Dedifferentiated amniotic fluid mesenchymal stem cell (primary cell): ENCODE measurements around the gene FCHO1.
A peak's percentile ranks its signal among the peaks of the same experiment; 100 is the strongest.
"Not testable (repeated sequence)": the region's sequence is repeated elsewhere in the genome, so short reads cannot be mapped to it uniquely, and the experiment has no call there.

Source experiments
- DNase-seq: peaks from one replicate; pipeline ENCODE4 v3.0.0-alpha.2; 2016; ENCODE audit errors: extremely low spot score

The FCHO1 gene

DNA sequence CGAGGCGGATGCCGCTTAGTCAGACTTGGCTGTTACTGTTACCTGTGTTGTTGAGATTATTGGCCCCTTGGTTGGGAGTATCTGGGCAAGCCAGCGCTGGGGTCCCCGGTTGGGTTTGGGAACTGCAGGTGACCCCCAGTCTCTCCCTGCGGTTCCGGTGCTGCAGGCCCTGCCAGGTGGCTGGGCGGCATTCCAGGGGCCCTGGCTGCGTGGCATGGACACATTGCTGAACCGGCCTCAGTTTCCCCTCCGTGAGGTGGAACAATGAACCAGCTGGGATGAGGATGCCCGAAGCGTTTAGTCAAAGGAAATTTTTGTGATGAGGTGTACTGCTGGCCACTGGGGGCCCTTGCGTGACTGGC is 44.2 kb downstream of the FCHO1 start:
- DNase-seq = peak; percentile 9

- peak; percentile 3 for DNase-seq
These were observed 44.9 kb downstream of the FCHO1 start for GRCh38 chr19:17796013-17796837.

DNA sequence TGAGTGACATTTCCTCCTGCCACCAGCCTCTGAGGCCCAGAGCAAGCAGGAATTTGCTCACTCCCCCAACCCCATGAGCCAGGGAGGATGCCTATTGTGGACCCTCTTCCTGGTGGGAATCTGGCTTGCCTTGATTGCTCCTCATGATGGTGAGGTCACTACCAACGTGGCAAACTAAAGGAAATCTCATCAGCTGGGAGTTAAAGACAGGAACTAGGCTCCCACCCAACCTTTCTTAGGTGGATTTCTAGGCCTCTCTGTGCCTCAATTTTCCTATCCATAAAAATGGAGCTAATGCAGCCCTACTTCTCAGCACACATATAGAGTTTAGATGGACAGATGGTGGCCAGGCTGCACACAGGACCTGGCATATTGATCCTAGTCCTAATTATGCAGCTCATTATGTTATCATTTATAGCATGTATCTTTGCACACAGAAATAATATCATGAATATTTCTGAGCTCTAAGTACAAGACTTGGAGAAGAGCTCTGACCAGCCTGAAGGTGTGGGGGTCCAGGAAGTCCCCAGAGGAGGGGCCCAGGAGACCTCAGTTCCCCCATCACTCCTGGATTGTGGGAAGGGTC is 45.7 kb downstream of the FCHO1 start:
- DNase-seq = no peak

- no peak for DNase-seq
These were observed 46.3 kb downstream of the FCHO1 start for GRCh38 chr19:17797424-17798201.

GRCh38 chr19:17798599-17798998 is 47.3 kb downstream of the FCHO1 start:
- not testable (repeated sequence) for DNase-seq

DNA sequence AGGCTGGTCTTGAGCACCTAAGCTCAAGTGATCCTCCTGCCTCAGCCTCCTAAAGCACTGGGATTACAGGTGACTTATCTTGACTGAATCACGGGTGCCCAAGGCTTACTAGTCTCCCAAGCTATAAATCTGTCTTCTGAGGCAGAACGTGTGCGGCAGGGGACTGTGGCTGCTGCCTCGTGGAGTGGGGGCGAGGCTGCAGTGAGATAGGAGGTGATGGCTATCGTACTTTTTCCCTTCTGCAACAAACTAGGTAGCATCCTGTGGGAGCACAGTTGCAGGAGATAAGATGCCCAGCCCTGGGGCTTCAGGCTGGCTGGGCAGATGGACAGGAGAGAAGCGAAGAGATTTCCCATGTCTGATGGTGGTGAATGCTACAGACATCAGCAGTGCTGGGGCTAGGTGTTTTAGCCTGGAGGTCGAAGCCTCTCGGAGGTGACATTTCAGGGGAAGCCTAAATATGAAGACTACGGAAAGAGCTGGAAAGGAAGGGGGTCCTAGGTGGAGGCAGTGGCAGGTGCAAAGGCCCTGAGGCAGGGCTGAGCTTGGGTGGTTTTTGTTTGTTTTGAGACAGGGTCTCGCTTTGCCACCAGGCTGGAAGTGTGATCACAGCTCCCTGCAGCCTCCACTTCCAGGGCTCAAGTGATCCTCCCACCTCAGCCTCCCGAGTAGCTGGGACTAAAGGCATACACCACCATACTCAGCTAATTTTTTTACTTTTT is 51.0 kb downstream of the FCHO1 start:
- DNase-seq = no peak

- no peak for DNase-seq
These were observed 52.1 kb downstream of the FCHO1 start for GRCh38 chr19:17803264-17803896.

DNA sequence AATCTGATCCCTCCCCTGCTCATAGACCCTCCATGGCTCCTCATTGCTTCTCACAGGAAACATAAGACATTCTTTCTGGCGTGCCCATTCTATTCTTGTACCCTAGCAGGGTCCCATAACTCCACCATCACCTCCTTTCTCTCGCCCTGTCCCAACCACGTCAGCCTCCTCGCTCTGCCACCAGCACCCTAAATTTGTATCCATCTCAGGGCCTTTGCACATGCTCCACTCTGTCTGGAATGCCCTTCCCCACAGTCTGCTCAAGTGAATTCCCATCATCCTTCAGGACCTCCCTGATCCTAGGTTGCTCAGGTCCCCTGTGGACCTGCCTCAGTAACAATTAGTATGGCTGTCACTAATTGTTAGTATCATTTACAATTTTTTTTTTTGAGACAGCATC is 54.1 kb downstream of the FCHO1 start:
- no peak for DNase-seq

GRCh38 chr19:17806945-17807344 is 55.7 kb downstream of the FCHO1 start:
- no peak for DNase-seq

GRCh38 chr19:17807731-17808316 is 56.5 kb downstream of the FCHO1 start:
- no peak for DNase-seq

DNA sequence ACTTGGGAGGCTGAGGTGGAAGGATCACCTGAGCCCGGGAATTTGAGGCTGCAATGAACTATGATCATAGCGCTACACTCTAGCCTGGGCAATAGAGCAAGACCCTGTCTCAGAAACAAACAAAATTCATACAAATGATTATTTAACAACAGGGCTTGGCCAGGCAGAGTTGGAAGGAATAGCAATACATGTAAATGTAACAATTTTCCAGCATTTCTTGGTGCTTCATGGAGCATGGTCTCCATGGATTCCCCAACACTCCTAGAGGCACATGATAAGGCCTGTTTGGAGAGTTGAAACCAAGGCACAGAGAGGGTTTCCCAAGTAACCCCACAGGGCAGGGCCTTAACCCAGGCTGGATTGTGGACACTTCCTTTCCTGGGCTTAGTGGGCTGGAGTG is 59.8 kb downstream of the FCHO1 start:
- no peak for DNase-seq

DNA sequence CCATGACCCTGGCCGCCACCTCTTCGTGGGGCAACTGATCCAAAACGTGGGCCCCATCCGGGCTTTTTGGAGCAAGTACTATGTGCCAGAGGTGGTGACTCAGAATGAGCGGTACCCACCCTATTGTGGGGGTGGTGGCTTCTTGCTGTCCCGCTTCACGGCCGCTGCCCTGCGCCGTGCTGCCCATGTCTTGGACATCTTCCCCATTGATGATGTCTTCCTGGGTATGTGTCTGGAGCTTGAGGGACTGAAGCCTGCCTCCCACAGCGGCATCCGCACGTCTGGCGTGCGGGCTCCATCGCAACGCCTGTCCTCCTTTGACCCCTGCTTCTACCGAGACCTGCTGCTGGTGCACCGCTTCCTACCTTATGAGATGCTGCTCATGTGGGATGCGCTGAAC is 60.4 kb downstream of the FCHO1 start:
- DNase-seq = no peak

GRCh38 chr19:17812099-17812498 is 60.8 kb downstream of the FCHO1 start:
- DNase-seq = no peak

DNA sequence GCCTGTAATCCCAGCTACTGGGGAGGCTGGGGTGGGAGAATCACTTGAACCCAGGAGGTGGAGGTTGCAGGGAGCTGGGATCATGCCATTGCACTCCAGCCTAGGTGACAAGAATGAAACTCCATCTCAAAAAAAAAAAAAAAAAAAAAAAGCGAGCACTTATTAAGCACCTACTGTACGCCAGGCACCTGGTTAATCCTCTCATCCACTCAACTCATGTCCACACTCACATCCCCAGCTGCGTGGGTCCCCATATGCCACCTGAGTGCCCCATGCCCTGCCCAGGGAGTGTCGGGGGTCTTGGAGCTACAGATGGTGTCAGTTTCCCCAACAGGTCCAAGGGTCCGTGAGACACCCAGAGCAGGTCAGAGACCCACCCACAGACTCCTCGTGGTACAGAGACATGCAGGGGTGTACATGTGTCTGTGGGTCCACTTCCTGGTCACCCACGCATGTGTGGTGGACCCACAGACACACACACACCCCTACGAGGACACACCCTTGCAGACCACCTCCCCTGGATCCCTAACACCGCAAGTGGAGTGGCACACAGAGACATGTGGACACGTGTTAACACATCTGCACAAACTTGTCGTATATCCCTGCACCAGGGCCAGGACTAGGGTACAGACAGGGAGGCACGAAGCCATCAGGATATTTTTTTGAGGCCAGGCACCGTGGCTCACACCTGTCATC is 66.5 kb downstream of the FCHO1 start:
- DNase-seq = no peak

DNA sequence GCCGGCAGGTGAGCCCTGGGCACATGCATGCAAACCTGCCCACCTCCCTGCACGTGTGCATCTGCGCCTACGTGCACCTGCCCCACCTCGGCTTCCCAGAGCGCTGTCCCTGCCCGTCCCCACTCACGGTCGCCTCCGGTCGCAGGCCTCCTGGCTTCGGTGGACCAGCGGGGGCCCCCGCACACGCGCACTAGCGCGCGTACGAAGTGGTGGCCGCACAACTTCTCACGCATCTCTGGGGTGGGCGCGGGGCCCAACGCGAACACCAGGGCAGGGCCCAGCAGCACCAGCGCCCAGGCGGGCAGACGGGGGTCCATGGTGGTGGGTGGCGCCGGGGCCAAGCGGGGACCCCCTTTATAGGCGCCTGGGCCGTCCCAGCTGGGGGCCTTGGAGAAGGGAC is 69.9 kb downstream of the FCHO1 start, which contains the start of gene INSL3:
Gene INSL3 (minus strand): TSS at position 330 of the 400 bp plus-strand sequence. CDS start 13 bp downstream, at position 317.
- DNase-seq = no peak

- no peak for DNase-seq
These were observed 73.1 kb downstream of the FCHO1 start for GRCh38 chr19:17824339-17824738.

GRCh38 chr19:17826508-17827056 is 75.3 kb downstream of the FCHO1 start:
- no peak for DNase-seq

GRCh38 chr19:17829855-17830566 is 78.7 kb downstream of the FCHO1 start:
- no peak for DNase-seq

DNA sequence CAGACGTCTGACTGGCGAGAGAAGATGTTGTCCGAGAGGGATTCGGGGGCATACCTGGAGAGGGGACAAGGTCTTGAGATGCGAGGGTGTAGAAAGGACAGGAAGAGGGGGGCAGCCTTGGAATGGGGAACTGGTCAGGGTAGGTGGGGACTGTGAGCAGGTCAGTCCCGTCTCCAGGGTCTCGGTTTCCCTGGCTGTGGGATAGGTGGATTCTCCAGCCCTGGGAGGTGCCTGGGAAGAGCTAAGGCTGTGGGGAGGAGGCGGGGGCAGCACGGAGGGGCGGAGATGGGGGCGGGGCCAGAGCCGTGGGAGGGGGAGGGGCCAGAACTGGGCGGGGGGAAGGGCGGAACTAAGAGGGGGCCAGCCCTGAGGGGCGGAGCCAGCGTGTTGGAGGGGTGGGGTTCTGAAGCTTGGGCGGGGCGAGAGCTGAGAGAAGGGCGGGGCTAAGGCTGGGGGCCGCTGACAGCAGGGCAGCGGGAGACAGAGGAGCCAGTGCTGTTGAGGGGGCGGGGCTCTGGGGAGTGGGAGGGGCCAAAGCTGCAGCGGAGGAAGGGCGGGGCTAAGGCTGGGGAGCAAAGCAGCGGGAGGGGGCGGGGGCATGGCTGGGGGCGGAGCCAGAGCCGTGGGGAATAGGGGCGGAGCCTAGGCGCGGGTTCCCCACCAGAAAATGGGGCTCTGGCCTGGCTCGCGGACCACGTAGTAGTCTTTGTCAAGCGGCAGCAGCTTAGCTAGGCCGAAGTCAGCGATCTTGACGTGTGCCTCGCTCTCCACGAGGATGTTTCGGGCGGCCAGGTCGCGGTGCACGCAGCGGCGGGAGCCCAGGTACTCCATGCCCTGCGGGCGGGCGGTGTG is 79.5 kb downstream of the FCHO1 start:
- DNase-seq = no peak
